HCT116 (cell line): ENCODE measurements around the gene GMDS. TPM values are rescaled to one million over a fixed set of nuclear protein-coding genes. Genes with fewer than 3 reads are reported as not detected.

ENCODE experiments used
- ATAC-seq: fragments of 200-7000 bp; cut with Tn5 transposase; 2 replicates; pipeline ENCODE4 v1.9.1; 2020; ENCODE audit warnings: mild to moderate bottlenecking, moderate library complexity
- BruUV-seq: library from RNA; stranded (reverse); fragments of 400-500 nt; replicated peaks from 2 replicates; lab custom pipeline; 2021; lab: Mats Ljungman, UMichigan
- CTCF ChIA-PET: fragments of 300-600 bp; sonication (Branson Sonifier 250); formaldehyde crosslinking; loops from one replicate; lab custom pipeline; 2021; ENCODE audit warnings: antibody characterized with exemption; lab: Charles Lee
- POLR2A ChIA-PET: fragments of 300-600, 350-600 bp; sonication (Branson Sonifier 250); formaldehyde crosslinking; loops from one replicate; lab custom pipeline; 2021; ENCODE audit warnings: antibody characterized with exemption; lab: Charles Lee
- RAD21 ChIA-PET, 2 experiments: fragments of 300-600 bp; sonication (Branson Sonifier 250); formaldehyde crosslinking; loops; one replicate each; lab custom pipeline; 2023; ENCODE audit warnings: low total read pairs in 2 of 2; ENCODE audit not compliant: uncharacterized antibody in 2 of 2, unreplicated experiment in 2 of 2, low non-redundant PET in 1 of 2; lab: Charles Lee
- DNase-seq: peaks from one replicate; pipeline ENCODE4 v3.0.0-alpha.2; 2010; ENCODE audit warnings: low read depth, low spot score
- H2AFZ ChIP-seq: fragments of 200-600 bp; shearing (Covaris generic), sonication (generic); 2 replicates; pipeline ENCODE4 v1.6.1; 2017; ENCODE audit warnings: low read depth, mixed run types, mixed read lengths, antibody characterized with exemption, low read length; ENCODE audit not compliant: poor library complexity, severe bottlenecking
- H3K27ac ChIP-seq: 2 replicates; pipeline ENCODE4 v1.5.1; 2012; ENCODE audit warnings: low read depth, low read length
- H3K27me3 ChIP-seq: fragments of 200-600 bp; sonication (generic); 2 replicates; pipeline ENCODE4 v1.6.1; 2016; ENCODE audit warnings: mixed run types, low read length, mixed read lengths; ENCODE audit not compliant: insufficient read depth
- H3K36me3 ChIP-seq, 2 experiments: fragments of 200-500 bp in 1 of 2; fragments of 200-600 bp in 1 of 2; sonication (Bioruptor generic) in 1 of 2; sonication (generic) in 1 of 2; 2 replicates each; pipeline versions ENCODE4 v1.5.1 to v1.6.1; 2014 to 2016; ENCODE audit warnings: low read length in 2 of 2, inconsistent platforms in 1 of 2, mixed read lengths in 1 of 2, mixed run types in 1 of 2; ENCODE audit not compliant: insufficient read depth in 2 of 2, control insufficient read depth in 1 of 2
- H3K4me1 ChIP-seq, 2 experiments: fragments of 200-600 bp in 1 of 2; sonication (generic) in 1 of 2; 2 replicates each; pipeline versions ENCODE4 v1.5.1 to v1.6.1; 2012 to 2017; ENCODE audit warnings: low read length in 2 of 2, inconsistent platforms in 1 of 2, mild to moderate bottlenecking in 1 of 2, mixed read lengths in 1 of 2, mixed run types in 1 of 2, moderate library complexity in 1 of 2; ENCODE audit not compliant: insufficient read depth in 2 of 2, control insufficient read depth in 1 of 2
- H3K4me2 ChIP-seq: fragments of 200-600 bp; sonication (generic); 2 replicates; pipeline ENCODE4 v1.6.1; 2017; ENCODE audit warnings: mixed run types, low read length, mixed read lengths
- H3K4me3 ChIP-seq, 2 experiments: fragments of 200-600 bp in 1 of 2; sonication (generic) in 1 of 2; replicated peaks in 1 of 2; 2 replicates each; pipeline ENCODE4 v1.5.1; 2011 to 2016; ENCODE audit warnings: low read length in 2 of 2, control low read depth in 1 of 2, low read depth in 1 of 2, mild to moderate bottlenecking in 1 of 2, mixed read lengths in 1 of 2, mixed run types in 1 of 2
- H3K79me2 ChIP-seq: fragments of 200-600 bp; sonication (generic); 2 replicates; pipeline ENCODE4 v1.6.1; 2017; ENCODE audit warnings: mild to moderate bottlenecking, mixed run types, low read length, moderate library complexity, mixed read lengths; ENCODE audit not compliant: insufficient read depth
- H3K9ac ChIP-seq: fragments of 200-600 bp; sonication (generic); 2 replicates; pipeline ENCODE4 v1.6.1; 2016; ENCODE audit warnings: low read length, mixed read lengths
- H3K9me2 ChIP-seq: fragments of 200-600 bp; sonication (generic), shearing (Covaris generic); 2 replicates; pipeline ENCODE4 v1.6.1; 2017; ENCODE audit warnings: mixed run types, mild to moderate bottlenecking, moderate library complexity; ENCODE audit not compliant: insufficient read depth
- H3K9me3 ChIP-seq, 2 experiments: fragments of 200-500 bp in 1 of 2; fragments of 200-600 bp in 1 of 2; sonication (Bioruptor generic) in 1 of 2; sonication (generic) in 1 of 2; 2 replicates each; pipeline ENCODE4 v1.6.1; 2014 to 2017; ENCODE audit warnings: low read length in 2 of 2, mixed read lengths in 2 of 2, inconsistent platforms in 1 of 2, low read depth in 1 of 2, mild to moderate bottlenecking in 1 of 2, mixed run types in 1 of 2, moderate library complexity in 1 of 2; ENCODE audit not compliant: control insufficient read depth in 1 of 2, insufficient read depth in 1 of 2
- H4K20me1 ChIP-seq: fragments of 200-600 bp; sonication (generic), shearing (Covaris generic); 2 replicates; pipeline ENCODE4 v1.6.1; 2017; ENCODE audit warnings: mixed run types, mild to moderate bottlenecking, moderate library complexity; ENCODE audit not compliant: insufficient read depth
- CBX3 ChIP-seq: IDR thresholded peaks from 2 replicates; pipeline ENCODE4 v1.6.1; 2012; ENCODE audit warnings: low read depth
- CTCF ChIP-seq, 3 experiments: fragments of 200-600 bp in 1 of 3; sonication (generic) in 1 of 3; IDR thresholded peaks in 2 of 3; conservative IDR thresholded peaks in 1 of 3; 2 replicates each; pipeline ENCODE4 v1.5.1; 2012 to 2017; ENCODE audit warnings: low read depth in 2 of 3, low read length in 2 of 3, antibody characterized with exemption in 1 of 3, borderline replicate concordance in 1 of 3, control low read depth in 1 of 3, mild to moderate bottlenecking in 1 of 3, mixed read lengths in 1 of 3, mixed run types in 1 of 3, moderate library complexity in 1 of 3; ENCODE audit not compliant: insufficient read depth in 1 of 3
- EGR1 ChIP-seq: IDR thresholded peaks from 2 replicates; pipeline ENCODE4 v1.6.1; 2012; ENCODE audit warnings: low read depth
- ELF1 ChIP-seq: IDR thresholded peaks from 2 replicates; pipeline ENCODE4 v1.6.1; 2012; ENCODE audit warnings: low read depth, borderline replicate concordance
- EZH2 ChIP-seq: fragments of 200-600 bp; sonication (generic); IDR thresholded peaks from 2 replicates; pipeline ENCODE4 v1.6.1; 2017; ENCODE audit warnings: antibody characterized with exemption, mixed run types
- EZH2phosphoT487 ChIP-seq: fragments of 200-600 bp; IDR thresholded peaks from 2 replicates; pipeline ENCODE4 v1.6.1; 2018; ENCODE audit warnings: antibody characterized with exemption, borderline replicate concordance
- FOSL1 ChIP-seq: IDR thresholded peaks from 2 replicates; pipeline ENCODE4 v1.6.1; 2012; ENCODE audit warnings: low read depth
- JUND ChIP-seq: IDR thresholded peaks from 2 replicates; pipeline ENCODE4 v1.6.1; 2012
- POLR2A ChIP-seq: IDR thresholded peaks from 2 replicates; pipeline ENCODE4 v1.7.0; 2011; ENCODE audit warnings: borderline replicate concordance; ENCODE audit not compliant: insufficient read depth, insufficient read length; ENCODE audit errors: extremely low read depth
- POLR2AphosphoS5 ChIP-seq: IDR thresholded peaks from 2 replicates; pipeline ENCODE4 v1.6.1; 2011; ENCODE audit warnings: mild to moderate bottlenecking, low read depth, low read length, moderate library complexity
- SIN3A ChIP-seq: IDR thresholded peaks from 2 replicates; pipeline ENCODE4 v1.6.1; 2012; ENCODE audit warnings: low read depth
- SP1 ChIP-seq: IDR thresholded peaks from 2 replicates; pipeline ENCODE4 v1.6.1; 2012; ENCODE audit warnings: low read depth
- SRF ChIP-seq: IDR thresholded peaks from 2 replicates; pipeline ENCODE4 v1.6.1; 2012; ENCODE audit warnings: low read depth
- TCF7L2 ChIP-seq: IDR thresholded peaks from 2 replicates; pipeline ENCODE4 v1.7.0; 2011; ENCODE audit warnings: borderline replicate concordance, inconsistent platforms; ENCODE audit not compliant: insufficient read depth, insufficient read length; ENCODE audit errors: extremely low read depth
- YY1 ChIP-seq: IDR thresholded peaks from 2 replicates; pipeline ENCODE4 v1.6.1; 2011; ENCODE audit warnings: low read length, low read depth, moderate library complexity, mild to moderate bottlenecking; ENCODE audit not compliant: insufficient replicate concordance; ENCODE audit errors: extremely low read depth
- ZFX ChIP-seq: fragments of 450-650 bp; IDR thresholded peaks from 2 replicates; pipeline ENCODE4 v1.6.1; 2017
- ZNF274 ChIP-seq: fragments of 200-500 bp; sonication (Bioruptor generic); IDR thresholded peaks from 2 replicates; pipeline ENCODE4 v1.6.1; 2014; ENCODE audit warnings: mild to moderate bottlenecking, low read depth, low read length, inconsistent platforms
- intact Hi-C: fragments of 100-400 bp; cut with micrococcal nuclease; formaldehyde crosslinking; loops from 2 replicates; pipeline ENCODE4 v1.10.0; 2022
- total RNA-seq: library from RNA; stranded (reverse); gene quantifications from one replicate; pipeline ENCODE4 v1.2.1, GENCODE V29; 2021; ENCODE audit not compliant: unreplicated experiment
- TF ChIP-seq, protein P1 (sequence below): IDR thresholded peaks from 2 replicates; pipeline ENCODE4 v1.6.1; 2011; ENCODE audit warnings: mild to moderate bottlenecking, low read length, moderate library complexity; ENCODE audit not compliant: insufficient replicate concordance; ENCODE audit errors: extremely low read depth
- TF ChIP-seq, protein P2 (sequence below): IDR thresholded peaks from 2 replicates; pipeline ENCODE4 v1.6.1; 2012
- TF ChIP-seq, protein P3 (sequence below): IDR thresholded peaks from 2 replicates; pipeline ENCODE4 v1.6.1; 2012; ENCODE audit warnings: low read depth

The GMDS gene
- total RNA-seq, 1 experiment from 2014 or later, result 34.4 TPM

GRCh38 chr6:1933292-1933691 lies 312.1 kb downstream of the GMDS start (continued):
- TF ChIP-seq TCF7L2 (no peak), ELF1 (no peak), YY1 (no peak), FOSL1 (no peak), POLR2A (no peak), ZNF274 (no peak), POLR2AphosphoS5 (no peak), SIN3A (no peak), EZH2 (no peak), SRF (no peak), CBX3 (no peak), SP1 (no peak), EGR1 (no peak)
- TF ChIP-seq, all 23 proteins: peak for 0

DNA sequence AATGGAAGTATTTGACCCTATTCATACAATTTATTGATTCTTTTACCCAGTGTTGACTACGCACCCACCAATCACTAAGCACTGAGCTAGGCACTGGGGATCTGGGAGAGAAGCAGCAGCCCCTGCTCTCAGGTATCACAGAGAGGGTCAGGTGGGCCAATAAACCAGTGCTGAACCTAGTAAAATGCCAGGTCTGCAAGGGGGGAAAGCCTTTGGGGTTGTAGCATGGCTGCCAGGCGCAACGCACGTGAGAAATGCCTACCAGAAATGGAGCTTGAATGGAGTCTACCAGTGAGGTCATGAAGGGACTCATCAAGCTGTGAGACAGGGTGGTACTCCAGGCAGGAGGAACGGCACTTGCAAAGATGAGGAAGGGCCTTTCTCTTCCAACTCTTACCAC lies 313.6 kb downstream of the GMDS start:
- no peak for DNase-seq
- no peaks in the 10 kb centered on the region for H3K9me2 ChIP-seq
- H3K9ac ChIP-seq, result no peak overlapping the region
- BruUV-seq, result no TSS peak
- ChIA-PET CTCF (no interaction called here), RAD21 (no interaction called here), POLR2A (no interaction called here)
- no peaks in the 10 kb centered on the region for H4K20me1 ChIP-seq
- intact Hi-C loops, result no loop called here
- no peak for ATAC-seq
- H3K27ac ChIP-seq, result no peak overlapping the region
- H3K4me3 ChIP-seq, result no peak overlapping the region
- no peak overlapping the region for H3K4me2 ChIP-seq
- no peaks in the 10 kb centered on the region for H3K27me3 ChIP-seq
- H3K79me2 ChIP-seq, result no peaks in the 10 kb centered on the region
- no peak overlapping the region for H2AFZ ChIP-seq
- no peaks in the 10 kb centered on the region for H3K4me1 ChIP-seq
- H3K36me3 ChIP-seq, result no peaks in the 10 kb centered on the region
- no peaks in the 10 kb centered on the region for H3K9me3 ChIP-seq
- no peak for TF ChIP-seq POLR2AphosphoS5
- TF ChIP-seq JUND, result no peak
- no peak for TF ChIP-seq EZH2
- no peak for TF ChIP-seq SP1
- no peak for TF ChIP-seq SRF
- TF ChIP-seq, protein P1, sequence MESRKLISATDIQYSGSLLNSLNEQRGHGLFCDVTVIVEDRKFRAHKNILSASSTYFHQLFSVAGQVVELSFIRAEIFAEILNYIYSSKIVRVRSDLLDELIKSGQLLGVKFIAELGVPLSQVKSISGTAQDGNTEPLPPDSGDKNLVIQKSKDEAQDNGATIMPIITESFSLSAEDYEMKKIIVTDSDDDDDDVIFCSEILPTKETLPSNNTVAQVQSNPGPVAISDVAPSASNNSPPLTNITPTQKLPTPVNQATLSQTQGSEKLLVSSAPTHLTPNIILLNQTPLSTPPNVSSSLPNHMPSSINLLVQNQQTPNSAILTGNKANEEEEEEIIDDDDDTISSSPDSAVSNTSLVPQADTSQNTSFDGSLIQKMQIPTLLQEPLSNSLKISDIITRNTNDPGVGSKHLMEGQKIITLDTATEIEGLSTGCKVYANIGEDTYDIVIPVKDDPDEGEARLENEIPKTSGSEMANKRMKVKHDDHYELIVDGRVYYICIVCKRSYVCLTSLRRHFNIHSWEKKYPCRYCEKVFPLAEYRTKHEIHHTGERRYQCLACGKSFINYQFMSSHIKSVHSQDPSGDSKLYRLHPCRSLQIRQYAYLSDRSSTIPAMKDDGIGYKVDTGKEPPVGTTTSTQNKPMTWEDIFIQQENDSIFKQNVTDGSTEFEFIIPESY, result no peak
- TF ChIP-seq TCF7L2, result no peak
- TF ChIP-seq ZFX, result no peak
- TF ChIP-seq FOSL1, result no peak
- TF ChIP-seq, protein P2, sequence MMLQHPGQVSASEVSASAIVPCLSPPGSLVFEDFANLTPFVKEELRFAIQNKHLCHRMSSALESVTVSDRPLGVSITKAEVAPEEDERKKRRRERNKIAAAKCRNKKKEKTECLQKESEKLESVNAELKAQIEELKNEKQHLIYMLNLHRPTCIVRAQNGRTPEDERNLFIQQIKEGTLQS, result no peak
- TF ChIP-seq, protein P3, sequence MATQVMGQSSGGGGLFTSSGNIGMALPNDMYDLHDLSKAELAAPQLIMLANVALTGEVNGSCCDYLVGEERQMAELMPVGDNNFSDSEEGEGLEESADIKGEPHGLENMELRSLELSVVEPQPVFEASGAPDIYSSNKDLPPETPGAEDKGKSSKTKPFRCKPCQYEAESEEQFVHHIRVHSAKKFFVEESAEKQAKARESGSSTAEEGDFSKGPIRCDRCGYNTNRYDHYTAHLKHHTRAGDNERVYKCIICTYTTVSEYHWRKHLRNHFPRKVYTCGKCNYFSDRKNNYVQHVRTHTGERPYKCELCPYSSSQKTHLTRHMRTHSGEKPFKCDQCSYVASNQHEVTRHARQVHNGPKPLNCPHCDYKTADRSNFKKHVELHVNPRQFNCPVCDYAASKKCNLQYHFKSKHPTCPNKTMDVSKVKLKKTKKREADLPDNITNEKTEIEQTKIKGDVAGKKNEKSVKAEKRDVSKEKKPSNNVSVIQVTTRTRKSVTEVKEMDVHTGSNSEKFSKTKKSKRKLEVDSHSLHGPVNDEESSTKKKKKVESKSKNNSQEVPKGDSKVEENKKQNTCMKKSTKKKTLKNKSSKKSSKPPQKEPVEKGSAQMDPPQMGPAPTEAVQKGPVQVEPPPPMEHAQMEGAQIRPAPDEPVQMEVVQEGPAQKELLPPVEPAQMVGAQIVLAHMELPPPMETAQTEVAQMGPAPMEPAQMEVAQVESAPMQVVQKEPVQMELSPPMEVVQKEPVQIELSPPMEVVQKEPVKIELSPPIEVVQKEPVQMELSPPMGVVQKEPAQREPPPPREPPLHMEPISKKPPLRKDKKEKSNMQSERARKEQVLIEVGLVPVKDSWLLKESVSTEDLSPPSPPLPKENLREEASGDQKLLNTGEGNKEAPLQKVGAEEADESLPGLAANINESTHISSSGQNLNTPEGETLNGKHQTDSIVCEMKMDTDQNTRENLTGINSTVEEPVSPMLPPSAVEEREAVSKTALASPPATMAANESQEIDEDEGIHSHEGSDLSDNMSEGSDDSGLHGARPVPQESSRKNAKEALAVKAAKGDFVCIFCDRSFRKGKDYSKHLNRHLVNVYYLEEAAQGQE, result no peak
- no peak for TF ChIP-seq EZH2phosphoT487
- TF ChIP-seq CTCF (IDR thresholded peaks at IDR 0.05 in 2 of 3, conservative IDR thresholded peaks at IDR 0.05 in 1 of 3; ENCODE audit: borderline replicate concordance in 1 of 3, insufficient read depth in 1 of 3, low read depth in 2 of 3, low read length in 2 of 3), result no peak
